Erythroblast (primary cell): ENCODE data around the gene DYNLT2.

Experiments
- DNase-seq, 2 experiments: peaks; one replicate each; lab custom pipeline; 2025; lab: John Stamatoyannopoulos, UW
- GATA1 ChIP-seq: IDR thresholded peaks from 2 replicates; pipeline ENCODE4 v1.6.1; 2011; ENCODE audit warnings: low read depth, mild to moderate bottlenecking, control low read depth, low read length, moderate library complexity
- POLR2A ChIP-seq: IDR thresholded peaks from 2 replicates; pipeline ENCODE4 v1.6.1; 2011; ENCODE audit warnings: mild to moderate bottlenecking, low read length

Gene DYNLT2, protein sequence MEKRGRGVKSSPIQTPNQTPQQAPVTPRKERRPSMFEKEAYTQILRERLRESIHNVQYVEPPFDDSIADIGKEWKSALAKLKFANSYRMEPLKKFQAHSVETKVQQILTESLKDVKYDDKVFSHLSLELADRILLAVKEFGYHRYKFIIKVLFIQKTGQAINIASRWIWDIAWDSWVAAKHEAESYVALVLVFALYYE

DNA sequence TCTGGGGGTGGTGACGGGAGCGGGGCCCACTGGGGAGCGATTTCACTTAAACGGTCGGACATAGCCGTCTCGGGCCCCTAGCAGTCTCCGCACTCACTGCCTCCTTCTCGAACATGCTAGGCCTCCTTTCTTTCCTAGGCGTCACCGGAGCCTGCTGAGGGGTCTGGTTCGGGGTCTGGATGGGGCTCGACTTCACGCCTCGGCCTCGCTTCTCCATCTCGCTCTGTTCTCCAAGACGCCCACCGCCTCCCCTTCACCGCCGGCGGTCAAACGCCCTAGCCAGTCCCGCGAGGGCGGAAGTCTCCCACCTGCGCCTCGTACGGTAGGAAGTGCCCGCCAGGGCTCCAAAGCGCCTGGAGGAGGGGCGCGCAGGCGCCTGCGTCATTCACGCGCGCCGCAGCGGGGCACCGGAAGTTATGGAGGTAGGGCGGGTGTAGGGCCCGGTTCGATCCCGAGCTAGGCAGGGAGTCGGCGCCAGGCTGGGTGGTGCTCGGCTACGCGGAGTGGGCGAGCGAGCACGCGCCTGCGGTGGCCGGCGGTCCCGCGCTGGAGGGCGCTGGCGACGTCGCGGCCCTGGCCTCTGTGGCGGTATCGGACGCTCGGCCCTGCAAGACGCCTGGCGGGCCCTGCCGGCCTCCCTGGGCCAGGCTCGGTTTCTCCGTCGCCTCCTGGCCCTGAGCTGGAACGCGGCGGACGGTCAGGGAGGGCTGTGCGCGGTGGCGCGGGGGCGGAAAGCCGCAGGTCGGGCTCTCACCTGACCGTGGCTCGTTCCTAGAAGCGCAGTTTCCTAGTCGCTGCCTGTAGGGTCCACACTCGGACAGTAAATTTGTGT is at the start of gene DYNLT2, which contains the start of gene ERMARD:
TSS of gene DYNLT2 (minus strand) at position 331 of the 832 bp plus-strand sequence. CDS start at position 217, 114 bp downstream.
TSS of gene ERMARD (plus strand) at position 381 of the 832 bp plus-strand sequence. CDS start at position 417, 36 bp downstream.
- peak; percentile 96 to 97 for DNase-seq
- TF ChIP-seq GATA1 (no peak), POLR2A (peak; percentile 98)

DNA sequence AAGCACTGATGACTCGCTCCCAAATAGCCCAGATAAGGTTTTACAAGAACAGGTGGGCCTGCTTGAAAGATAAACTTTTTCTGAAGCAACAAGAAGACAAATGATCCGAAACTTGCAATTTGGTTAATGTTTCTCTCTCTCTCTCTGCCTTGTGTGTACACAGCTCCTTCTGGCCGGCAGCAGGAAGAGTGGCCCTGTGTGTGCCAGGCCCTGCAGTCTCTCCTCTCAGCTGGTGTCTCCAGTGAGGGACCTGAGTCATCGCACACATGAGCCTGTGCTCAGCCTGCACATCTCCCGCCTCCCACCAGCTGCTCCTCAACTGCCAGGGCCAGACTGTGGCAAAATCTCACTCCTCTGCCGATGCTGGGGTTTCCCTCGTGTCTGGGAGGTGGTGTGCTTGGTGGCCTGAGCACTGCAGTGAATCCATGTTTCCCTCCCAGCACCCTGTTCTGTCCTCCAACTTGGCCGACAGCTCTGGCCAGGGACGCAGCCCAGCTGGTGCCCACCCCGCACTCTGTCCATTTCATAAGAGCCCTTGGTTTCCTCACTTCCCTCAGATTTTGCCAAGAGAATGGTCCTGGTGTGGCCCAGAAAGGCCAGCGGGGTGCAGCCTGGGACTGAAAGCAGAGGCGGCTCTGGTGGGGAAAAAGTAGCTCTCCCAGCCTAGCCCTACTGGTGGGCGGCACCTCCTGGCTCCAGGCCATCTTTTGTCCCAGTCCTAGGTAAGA is 49.5 kb upstream of the DYNLT2 start:
- no peak for DNase-seq
- TF ChIP-seq POLR2A (no peak), GATA1 (no peak)

DNA sequence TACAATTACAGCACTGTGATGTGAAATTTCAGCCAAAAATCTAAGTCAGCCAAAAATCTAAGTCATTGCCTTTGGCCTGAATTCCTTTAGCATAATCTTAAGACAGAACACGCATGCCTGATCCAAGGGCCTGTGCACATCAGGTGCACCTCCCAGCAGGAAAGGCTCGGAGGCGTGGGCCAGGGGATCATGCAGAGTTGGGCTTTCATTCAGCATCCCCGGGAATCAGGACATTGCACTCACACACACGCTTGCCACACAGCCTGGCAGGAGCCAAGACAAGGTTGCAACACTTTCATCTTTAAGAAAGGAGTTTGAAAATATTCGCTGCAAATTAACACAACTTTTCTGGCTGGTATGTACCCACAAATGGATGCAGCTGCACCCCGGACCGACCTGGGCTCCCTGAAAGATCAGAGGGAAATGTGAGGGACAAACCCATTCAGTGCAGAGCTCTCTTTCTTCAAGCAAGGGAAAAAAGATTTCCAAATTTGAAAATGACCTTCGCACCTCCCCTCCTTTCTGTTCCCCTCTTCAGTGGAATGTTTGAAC is 48.8 kb upstream of the DYNLT2 start:
- DNase-seq: no peak
- TF ChIP-seq POLR2A (no peak), GATA1 (no peak)

DNA sequence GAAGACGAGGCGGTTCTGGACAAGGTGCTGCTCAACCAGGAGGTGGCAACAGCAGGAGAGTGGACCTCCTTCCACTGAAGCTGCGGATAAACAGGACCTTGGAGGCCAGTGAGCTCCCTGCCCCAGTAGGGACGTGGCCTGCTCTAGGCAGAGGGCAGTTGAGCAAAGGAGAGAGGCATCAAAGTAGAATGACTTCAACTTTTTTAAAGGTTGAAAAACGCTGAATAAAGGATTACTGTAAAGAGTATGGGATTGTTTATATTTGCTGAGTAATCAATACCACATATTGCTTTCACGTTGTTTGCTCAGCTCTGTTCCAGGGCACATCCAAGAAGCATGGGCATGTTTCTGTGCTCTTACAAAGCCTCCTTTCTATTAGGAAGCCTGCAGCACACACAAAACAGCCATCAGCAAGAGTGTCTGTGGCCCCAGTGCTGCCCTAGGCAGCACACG is 48.1 kb upstream of the DYNLT2 start:
- DNase-seq: no peak
- TF ChIP-seq GATA1: no peak
- TF ChIP-seq POLR2A: no peak

DNA sequence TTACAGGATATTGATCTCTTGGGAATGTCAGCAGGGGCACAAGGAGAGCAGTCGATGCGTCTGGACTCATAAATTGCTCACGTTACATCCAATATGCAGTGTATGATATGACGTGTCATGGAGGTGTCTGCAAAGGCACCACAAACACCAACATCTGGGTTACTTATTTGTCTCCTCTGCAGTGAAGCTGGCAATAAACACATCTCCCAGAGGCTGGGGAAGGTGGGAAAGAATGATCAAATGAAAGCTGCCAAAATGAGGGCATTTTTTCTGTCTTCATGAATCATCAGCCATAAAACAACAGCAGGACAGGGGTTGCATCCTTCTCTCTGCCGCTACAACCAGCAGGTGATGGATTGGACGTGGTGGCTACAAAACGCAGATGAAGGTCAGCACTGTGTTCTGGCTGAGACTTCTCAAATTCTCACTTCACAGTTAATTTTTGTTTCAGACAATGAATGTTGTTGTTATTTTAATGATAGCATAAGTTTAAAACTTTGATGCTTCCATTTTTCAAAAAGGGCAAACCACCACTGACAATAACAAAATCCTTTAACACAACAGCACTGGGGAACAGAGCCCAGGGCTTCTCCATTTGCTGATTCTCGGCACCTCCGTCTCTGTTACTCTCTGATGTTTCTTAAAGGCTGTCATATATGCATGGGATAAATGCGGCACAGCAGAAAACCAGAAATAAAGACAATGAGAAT is 47.5 kb upstream of the DYNLT2 start:
- TF ChIP-seq POLR2A (no peak), GATA1 (no peak)
- no peak for DNase-seq

DNA sequence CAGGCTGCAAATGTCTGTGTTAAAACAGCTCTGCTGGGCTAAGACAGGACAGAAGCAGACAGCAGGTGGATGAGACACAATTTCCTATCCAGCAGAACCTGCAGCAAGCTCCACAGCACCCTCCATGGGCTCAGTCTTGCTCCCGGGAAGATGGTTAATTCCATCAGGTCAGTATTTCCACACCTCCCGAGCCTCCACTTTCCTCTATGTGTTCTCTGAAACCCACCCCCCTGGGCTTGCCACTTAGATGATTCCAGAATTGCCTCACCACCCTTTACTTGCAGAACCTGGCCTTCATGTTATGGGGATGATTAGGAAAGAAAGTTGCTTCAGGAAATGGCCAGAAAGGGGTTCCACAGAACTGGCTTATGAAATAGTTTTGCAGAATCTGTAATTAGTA is 43.8 kb upstream of the DYNLT2 start:
- TF ChIP-seq POLR2A (no peak), GATA1 (no peak)
- DNase-seq: no peak

DNA sequence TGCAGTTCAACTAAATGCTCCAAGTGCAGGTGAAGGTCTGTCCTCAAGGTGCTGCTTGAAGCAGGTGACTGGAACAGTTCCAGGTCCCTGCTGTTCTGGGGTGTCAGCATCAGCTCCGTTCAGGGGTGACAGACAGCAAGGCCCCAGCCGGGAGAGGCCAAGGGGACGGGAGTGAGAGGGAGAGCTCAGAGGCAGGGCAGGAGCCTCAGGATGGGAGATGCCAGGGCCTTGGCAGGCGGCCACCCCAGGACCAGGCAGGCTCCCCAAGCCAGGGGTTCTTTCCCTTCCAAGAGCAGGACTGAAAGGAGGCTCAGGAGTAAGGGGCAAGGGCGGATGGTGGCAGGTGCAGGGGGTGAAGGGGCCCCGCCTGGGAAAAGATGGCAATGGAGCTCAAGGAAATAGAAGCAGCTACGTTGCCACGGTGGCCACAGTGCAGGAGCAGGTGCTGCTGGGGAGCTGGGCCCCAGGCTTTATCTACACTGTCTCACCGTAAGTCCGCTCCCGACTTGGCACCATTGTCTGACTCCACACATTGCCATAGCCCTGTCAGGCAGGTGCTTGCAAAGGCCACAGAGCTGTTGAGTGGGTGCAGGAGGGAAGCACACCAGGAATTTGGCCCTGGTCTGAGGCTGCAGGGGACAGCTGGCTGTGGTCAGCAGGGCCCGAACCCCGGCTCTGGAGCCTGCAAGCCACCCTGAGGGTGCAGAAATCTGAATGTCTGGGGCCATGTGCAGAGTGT is 43.1 kb upstream of the DYNLT2 start:
- TF ChIP-seq GATA1: no peak
- DNase-seq: no peak

DNA sequence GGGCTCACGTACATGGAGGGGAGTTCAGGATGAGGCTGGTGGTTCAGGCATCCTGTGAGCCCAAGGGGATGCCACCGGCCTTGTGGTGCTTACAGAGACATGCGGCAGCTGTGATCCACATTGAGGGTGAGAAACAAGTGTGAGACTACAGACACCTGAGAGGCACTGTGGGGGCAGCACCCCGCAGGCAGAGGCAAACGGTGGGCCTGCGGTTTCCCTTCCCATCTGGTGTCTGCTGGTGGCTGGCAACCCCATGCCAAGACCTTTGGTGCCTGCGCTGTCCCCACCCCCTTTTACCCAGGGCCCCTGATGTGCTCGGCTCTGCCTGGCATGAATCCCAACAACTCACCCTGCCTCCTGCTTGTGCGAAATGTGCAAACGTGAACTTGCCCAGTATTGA is 42.0 kb upstream of the DYNLT2 start:
- TF ChIP-seq POLR2A (no peak), GATA1 (no peak)
- no peak for DNase-seq

DNA sequence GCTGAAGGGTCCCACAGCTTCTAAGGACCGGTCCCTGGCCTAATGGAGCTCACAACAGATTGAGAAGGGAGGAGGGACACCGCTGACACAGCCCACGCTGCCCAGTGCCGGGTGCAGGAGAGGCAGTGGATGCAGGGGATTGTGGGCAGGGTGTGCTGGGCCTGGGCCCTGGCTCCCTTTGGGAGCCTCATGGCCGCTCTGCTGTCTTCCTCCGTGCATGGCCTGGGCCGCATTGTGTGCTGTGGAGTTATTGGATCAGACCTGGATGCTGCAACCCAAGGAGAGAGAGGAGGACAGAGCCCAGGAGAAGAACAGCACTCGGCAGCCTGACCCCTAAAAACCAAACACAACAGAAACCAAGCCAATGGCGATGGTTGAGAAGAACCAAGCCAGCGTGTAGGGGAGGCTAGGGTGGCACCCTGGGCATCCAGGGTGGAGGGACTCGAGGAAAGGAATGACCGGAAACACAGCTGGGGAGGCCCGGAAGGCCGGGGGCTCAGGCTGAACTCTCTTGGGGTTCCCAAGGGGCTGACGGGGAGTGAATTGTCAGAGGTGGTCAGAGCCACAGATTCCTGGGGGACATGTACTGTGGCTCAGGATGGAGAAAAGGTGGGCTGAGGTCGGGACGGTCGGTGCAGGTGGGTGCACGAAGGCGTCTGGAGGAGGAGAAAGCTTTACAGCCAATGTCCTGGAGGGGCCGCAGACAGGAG is 41.1 kb upstream of the DYNLT2 start:
- TF ChIP-seq GATA1: no peak
- TF ChIP-seq POLR2A: no peak
- DNase-seq: no peak

DNA sequence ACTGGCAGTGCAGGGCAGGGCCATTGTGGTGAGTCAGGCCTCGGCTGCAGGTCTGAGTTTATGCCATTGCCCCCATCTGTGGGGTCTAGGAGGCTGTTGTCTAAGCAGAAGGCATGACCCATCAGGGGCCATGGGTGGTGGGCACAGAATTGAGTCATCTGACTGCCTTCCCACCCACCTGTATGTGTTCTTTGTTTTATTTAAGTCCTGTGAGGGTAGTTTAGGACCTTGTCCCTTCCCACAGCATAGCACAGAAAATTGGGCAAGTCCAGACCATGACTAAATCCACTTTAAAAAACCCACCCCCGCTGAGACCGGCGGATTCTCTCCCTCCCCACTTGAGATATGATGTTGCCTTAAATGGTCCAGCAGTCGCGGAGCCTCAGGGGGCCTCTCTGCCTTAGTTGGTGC is 40.4 kb upstream of the DYNLT2 start:
- no peak for TF ChIP-seq POLR2A
- no peak for TF ChIP-seq GATA1
- no peak for DNase-seq

DNA sequence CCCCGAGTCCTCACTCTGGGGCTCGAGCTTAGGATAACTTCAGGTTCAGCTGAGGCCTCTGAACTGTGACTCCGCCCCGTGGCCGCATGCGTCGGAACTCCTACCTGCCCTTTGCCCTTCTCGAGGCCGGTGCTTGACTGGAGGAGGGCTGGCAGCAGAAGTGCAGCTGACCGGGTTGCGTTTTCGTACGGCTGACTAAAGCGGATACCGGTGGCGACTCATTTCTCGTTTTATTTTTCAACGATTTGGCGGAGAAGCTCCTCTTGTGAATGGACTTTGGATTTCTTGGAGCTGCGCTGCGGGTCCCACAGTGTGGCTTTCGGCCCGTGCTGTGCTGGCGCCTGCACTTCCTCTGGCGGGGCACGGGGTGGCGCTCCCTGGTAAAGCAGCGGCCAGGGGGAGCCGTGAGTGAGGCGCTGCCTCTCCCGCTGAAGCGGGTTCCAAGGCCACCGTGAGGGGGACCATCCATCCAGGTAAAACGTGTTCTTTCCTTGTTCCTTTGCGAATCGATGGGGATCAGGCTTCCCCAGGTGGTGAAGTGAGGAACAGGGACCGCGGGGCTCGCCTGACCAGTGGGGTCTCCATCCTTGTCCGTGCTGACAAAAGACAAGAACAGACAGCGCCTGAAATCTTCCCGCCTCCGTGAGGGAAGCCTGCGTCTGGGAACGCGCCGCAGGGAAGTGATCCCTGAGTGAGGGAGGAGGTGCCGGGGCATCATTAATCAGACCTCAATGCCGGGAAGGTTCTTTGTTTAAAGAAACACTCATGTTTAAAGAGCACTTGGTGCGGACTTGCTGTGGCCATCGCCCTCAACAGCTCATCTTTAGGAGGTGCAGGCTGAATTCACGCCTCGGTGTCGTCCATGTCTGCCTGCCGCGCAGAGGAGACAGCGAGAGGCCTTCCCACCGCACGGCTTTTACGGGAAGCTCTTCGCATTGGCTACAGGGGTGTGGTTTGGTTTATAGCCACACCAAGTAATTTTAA is 38.9 kb upstream of the DYNLT2 start:
- DNase-seq: peak; percentile 62 to 72
- TF ChIP-seq GATA1: no peak
- no peak for TF ChIP-seq POLR2A
